ENCODE data around the gene VAV1. TPM values are rescaled to one million over a fixed set of nuclear protein-coding genes. Genes with fewer than 3 reads are reported as not detected.
A peak's percentile ranks its signal among the peaks of the same experiment; 100 is the strongest.

VAV1 gene
- total RNA-seq, 1 donor from 2014 or later, result not detected

DNA sequence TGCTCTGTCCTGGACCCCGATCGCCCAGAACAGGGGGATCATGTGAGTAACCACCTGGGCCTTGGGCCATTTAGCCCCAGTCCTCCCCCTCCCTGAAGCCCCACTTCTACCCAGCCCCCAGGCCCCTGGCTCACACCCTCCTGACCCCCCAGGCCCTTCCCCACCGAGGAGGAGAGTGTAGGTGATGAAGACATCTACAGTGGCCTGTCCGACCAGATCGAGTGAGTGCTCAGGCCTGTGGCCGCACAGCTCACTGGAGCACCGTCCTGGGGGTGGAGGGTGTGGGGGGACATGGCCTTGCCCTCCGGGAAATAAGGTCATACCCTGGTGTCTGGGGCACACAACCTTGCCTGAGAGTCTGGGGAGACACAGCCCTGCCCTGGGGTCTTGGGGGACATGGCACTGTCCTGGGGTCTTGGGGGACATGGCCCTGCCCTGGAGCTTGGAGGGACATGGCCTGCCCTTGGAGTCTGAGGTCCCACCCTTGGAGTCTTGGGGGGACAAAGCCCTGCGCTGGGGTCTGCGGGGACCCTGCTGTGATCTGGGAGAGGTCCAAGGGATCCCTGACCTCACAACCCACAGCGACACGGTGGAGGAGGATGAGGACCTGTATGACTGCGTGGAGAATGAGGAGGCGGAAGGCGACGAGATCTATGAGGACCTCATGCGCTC lies 49.3 kb downstream of the VAV1 start:
- TF ChIP-seq CTCF (IDR thresholded peaks at IDR 0.05), result no peak
- H3K4me1 Mint-ChIP-seq (ENCODE audit: low read depth), result no peaks in the 10 kb centered on the region
- H3K4me3 Mint-ChIP-seq (ENCODE audit: unreplicated experiment), result no peak overlapping the region
- no peaks in the 10 kb centered on the region for H3K27me3 Mint-ChIP-seq (ENCODE audit: low read depth)
- peak; percentile 71 for DNase-seq (ENCODE audit: low spot score)
- peaks cover 14% of the 10 kb centered on the region for H3K9me3 Mint-ChIP-seq (ENCODE audit: low read depth)
- H3K36me3 Mint-ChIP-seq (ENCODE audit: low read depth), result peaks cover 2% of the 10 kb centered on the region
- H3K27ac Mint-ChIP-seq (ENCODE audit: unreplicated experiment), result no peak overlapping the region

- no peaks in the 10 kb centered on the region for H3K4me1 Mint-ChIP-seq (ENCODE audit: low read depth)
- peak; percentile 70 for DNase-seq (ENCODE audit: low spot score)
- H3K27ac Mint-ChIP-seq (ENCODE audit: unreplicated experiment), result no peak overlapping the region
- no peak for TF ChIP-seq CTCF (IDR thresholded peaks at IDR 0.05)
- H3K36me3 Mint-ChIP-seq (ENCODE audit: low read depth), result peaks cover 2% of the 10 kb centered on the region
- H3K4me3 Mint-ChIP-seq (ENCODE audit: unreplicated experiment), result no peak overlapping the region
- H3K27me3 Mint-ChIP-seq (ENCODE audit: low read depth), result no peaks in the 10 kb centered on the region
- H3K9me3 Mint-ChIP-seq (ENCODE audit: low read depth), result peaks cover 13% of the 10 kb centered on the region
These were observed 49.8 kb downstream of the VAV1 start for GRCh38 chr19:6822311-6822670.

DNA sequence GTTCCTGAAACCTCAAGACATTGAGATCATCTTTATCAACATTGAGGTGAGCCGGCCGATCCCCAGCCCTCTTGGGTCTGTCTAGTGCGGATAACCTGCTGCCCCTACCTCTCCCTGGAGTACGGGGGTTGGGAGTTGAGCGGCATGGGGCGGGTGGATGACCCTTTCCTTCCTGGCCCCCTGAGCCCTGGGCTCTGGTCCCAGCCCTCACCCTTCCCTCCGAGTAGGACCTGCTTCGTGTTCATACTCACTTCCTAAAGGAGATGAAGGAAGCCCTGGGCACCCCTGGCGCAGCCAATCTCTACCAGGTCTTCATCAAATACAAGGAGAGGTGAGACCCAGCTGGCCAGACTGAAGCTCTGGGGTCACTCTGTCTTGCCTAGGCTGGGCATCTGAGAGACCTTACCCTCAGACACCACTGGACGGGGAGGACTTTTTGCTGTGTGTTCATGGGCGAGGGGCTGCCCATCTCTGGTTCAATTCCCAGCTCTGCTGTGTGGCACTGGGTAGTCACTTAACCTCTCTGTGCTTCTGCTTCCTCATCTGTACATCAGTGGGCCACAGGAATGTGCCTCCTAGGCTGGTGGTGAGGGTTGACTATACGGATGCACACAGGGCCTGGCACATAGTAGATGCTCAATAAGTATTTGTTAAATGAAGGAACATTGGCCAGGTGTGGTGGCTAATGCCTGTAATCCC lies 52.7 kb downstream of the VAV1 start:
- H3K27ac Mint-ChIP-seq (ENCODE audit: unreplicated experiment), result no peak overlapping the region
- TF ChIP-seq CTCF (IDR thresholded peaks at IDR 0.05), result no peak

DNA sequence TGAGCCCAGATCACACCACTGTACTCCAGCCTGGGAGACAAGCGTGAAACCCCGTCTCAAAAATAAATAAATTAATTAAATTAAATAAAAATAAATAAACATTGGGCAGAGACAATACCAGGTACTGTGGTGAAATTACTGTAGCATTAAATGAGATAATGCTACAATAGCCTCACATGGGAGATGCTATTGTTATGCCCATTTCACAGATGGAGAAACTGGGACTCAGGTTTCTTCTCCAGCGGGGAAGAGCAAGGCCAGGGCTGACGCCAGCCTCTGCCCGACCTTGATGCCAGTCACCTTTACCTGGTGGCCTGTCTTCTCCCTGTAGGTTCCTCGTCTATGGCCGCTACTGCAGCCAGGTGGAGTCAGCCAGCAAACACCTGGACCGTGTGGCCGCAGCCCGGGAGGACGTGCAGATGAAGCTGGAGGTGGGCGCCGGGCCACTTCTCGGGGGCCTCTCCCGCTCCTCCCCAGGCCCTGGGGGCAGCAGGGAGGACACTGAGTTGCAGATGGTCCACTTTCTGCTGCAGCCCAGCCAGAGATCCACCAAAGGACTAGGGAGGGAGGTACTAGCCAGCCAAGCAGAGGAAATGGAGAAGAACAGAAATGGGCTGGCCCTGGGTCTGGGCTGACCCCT lies 53.9 kb downstream of the VAV1 start:
- Mint-ChIP-seq H3K4me3 (ENCODE audit: unreplicated experiment) (no peak overlapping the region), H3K9me3 (ENCODE audit: low read depth) (peaks cover 3% of the 10 kb centered on the region), H3K27me3 (ENCODE audit: low read depth) (peaks cover 3% of the 10 kb centered on the region), H3K36me3 (ENCODE audit: low read depth) (no peaks in the 10 kb centered on the region), H3K4me1 (ENCODE audit: low read depth) (no peaks in the 10 kb centered on the region), H3K27ac (ENCODE audit: unreplicated experiment) (no peak overlapping the region)
- peak; percentile 67 for DNase-seq (ENCODE audit: low spot score)
- no peak for TF ChIP-seq CTCF (IDR thresholded peaks at IDR 0.05)

More for the DNA sequence above, 52.7 kb downstream of the VAV1 start:
- Mint-ChIP-seq H3K36me3 (ENCODE audit: low read depth) (no peaks in the 10 kb centered on the region), H3K4me3 (ENCODE audit: unreplicated experiment) (no peak overlapping the region), H3K27me3 (ENCODE audit: low read depth) (peaks cover 3% of the 10 kb centered on the region), H3K4me1 (ENCODE audit: low read depth) (no peaks in the 10 kb centered on the region), H3K9me3 (ENCODE audit: low read depth) (peaks cover 7% of the 10 kb centered on the region)
- peak; percentile 55 for DNase-seq (ENCODE audit: low spot score)

- Mint-ChIP-seq H3K4me3 (ENCODE audit: unreplicated experiment) (no peak overlapping the region), H3K27ac (ENCODE audit: unreplicated experiment) (no peak overlapping the region), H3K27me3 (ENCODE audit: low read depth) (peaks cover 10% of the 10 kb centered on the region), H3K36me3 (ENCODE audit: low read depth) (no peaks in the 10 kb centered on the region), H3K9me3 (ENCODE audit: low read depth) (peaks cover 3% of the 10 kb centered on the region), H3K4me1 (ENCODE audit: low read depth) (no peaks in the 10 kb centered on the region)
- DNase-seq (ENCODE audit: low spot score), result peak; percentile 86
- TF ChIP-seq CTCF (IDR thresholded peaks at IDR 0.05), result no peak
These were observed 55.8 kb downstream of the VAV1 start for GRCh38 chr19:6828306-6828697.

Measured in chondrocyte (in vitro differentiated cells).